HG02973 (cell line): Measurements from ENCODE around the gene SLC44A5.
"Not testable (repeated sequence)": the region's sequence is repeated elsewhere in the genome, so short reads cannot be mapped to it uniquely, and the experiment has no call there.

Experiments used
- ATAC-seq: cut with Tn5 transposase; IDR thresholded peaks from one replicate; pipeline ENCODE4 v1.9.1; 2021; ENCODE audit warnings: moderate library complexity; ENCODE audit not compliant: unreplicated experiment

The SLC44A5 gene

GRCh38 chr1:75528001-75528400, 82.9 kb downstream of the SLC44A5 start:
- no peak for ATAC-seq

GRCh38 chr1:75522389-75522788, 88.5 kb downstream of the SLC44A5 start:
- no peak for ATAC-seq

DNA sequence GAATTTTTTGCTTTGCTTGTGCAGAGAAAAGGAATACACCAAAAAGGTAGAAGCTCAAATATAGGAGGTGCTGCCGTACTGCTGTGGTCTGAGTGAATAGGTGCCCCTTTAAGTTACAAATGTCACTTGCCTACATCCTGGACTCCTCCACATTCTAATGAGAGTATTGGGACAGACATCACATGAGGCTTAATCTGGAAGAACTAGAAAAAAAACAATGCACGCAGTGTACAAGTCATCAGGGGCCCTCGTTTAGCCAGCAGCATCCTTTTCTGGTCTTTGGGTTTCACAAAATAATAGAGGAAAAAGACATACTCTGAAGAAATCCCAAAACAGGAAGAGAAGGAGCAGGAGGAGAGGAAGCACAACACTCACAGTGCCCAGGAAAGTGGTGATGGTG, 89.3 kb downstream of the SLC44A5 start:
- ATAC-seq = no peak

DNA sequence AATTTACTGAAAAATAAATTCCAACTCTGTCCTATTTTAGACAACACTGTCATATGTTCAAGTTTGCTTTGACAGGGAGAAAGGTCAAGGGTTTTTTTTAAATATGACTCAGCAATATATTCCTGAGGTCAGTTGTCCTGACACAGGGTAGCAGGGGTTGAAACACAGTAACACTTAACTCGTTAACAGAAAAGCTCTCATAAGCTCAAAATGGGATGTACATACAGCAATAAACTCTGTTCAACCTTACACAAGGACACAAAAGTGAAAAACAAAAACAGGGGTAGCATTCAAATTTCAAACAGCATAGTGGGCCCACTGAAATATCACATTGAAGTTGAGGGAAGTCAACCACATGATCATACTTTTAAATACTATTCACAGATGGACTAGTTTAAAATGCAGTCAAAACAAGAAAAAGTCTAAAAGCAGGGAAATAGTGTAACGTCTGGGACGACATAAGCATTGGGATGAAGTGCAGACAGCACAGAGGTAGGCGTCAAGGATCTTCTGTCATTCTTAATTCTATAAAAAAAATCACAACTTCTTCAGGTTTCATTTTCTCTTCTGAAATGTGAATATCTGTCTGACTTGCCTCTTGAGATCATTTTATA, 89.9 kb downstream of the SLC44A5 start:
- ATAC-seq = no peak

DNA sequence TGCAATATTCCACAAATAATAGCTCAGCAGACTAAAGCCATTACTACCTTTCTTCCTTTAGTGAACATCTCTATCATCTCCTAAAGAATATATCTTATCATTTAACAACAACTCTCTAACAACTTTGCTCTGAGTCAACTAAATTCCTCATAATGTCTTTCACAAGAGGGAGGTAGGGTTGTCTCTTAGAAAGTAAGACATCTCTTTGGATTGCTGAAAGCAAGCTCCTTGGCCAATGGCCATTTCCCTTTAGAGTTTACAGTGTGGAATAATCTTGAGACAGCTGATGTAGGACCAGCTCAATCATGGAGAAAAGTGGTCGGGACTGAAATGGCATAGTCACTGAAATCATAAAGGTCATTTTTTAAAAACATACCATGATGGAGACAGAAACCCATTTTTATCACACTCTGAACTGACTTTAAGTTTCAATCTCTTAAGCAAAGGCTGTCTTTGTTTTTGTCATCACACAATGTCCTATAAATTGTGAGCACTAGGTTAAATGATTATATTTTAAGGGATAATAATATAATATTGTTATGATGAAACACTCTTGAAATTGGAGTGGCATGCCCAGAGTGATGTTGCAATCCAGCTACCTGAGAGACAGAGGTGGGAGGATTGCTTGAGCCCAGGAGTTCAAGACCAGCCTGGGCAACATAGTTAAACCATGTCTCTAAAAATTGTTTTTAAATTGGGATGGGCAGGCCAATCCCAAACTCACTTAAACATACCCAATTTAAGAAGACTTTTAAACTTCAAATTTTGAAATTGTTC, 91.1 kb downstream of the SLC44A5 start:
- no peak for ATAC-seq

GRCh38 chr1:75518686-75519085, 92.2 kb downstream of the SLC44A5 start:
- no peak for ATAC-seq

GRCh38 chr1:75514270-75514669, 96.6 kb downstream of the SLC44A5 start:
- no peak for ATAC-seq

- ATAC-seq = no peak
These were observed 103.9 kb downstream of the SLC44A5 start for GRCh38 chr1:75506976-75507375.

DNA sequence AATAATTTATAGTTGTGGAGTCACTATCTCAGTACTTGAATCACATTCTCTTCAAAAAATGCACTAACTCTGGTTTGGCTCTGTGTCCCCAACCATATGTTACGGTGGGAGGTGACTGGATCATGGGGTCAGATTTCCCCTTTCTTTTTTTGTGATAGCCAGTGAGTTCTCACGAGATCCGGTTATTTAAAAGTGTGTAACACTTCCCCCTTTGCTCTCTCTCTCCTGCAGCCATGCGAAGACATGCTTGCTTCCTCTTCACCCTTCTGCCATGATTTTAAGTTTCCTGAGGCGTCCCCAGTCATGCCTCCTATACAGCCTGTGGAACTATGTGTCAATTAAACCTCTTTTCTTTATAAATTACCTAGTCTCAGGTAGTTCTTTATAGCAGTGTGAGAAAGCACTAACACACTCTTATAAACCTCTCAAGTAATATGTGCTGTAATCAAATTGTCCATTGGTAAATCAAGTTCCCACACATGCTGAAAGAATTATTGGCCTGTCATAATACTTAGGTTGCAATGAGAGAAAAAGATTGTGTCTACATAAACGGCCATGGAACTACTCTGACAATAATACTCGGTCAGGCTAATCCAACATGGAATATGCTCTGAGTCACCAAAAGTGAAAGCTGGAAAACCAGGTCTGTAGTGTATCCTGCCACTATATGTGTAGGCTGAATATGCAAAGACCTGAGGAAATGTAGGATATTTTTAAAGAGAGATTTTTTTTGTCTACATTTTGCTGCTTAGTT, 107.5 kb downstream of the SLC44A5 start:
- no peak for ATAC-seq

GRCh38 chr1:75502776-75503175, 108.1 kb downstream of the SLC44A5 start:
- ATAC-seq = no peak

DNA sequence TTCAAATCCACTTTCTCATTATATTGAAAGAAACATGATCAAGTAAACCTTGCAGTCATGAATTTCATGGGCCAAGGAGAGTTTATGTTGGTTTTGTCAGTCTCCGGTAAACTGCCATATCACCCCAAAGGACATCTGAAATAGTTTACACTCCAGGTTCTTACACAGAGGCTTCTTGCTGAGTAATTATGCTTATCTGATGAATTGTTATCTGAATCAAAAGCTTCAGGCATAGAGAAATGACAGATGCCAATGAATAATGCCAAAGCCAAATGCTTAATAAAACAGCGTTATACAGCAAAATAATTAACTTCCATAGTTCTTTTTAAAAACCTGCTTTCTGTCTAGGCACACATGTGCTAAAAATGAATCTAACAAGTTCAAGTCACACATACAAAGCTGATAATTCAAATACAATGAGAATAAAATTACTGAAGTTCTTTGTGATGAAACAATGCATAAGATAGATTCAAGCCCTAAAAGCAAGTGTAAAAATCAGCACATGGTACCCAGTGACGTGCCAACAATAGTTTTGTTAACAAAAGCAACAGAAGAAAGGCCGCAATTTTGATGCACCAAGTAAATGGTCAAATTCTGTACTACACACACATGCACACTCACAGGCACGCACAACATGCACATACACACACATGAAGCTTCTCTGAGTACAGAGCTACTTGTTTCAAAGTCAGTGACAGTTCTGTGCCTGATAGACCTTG, 109.2 kb downstream of the SLC44A5 start:
- ATAC-seq = no peak

DNA sequence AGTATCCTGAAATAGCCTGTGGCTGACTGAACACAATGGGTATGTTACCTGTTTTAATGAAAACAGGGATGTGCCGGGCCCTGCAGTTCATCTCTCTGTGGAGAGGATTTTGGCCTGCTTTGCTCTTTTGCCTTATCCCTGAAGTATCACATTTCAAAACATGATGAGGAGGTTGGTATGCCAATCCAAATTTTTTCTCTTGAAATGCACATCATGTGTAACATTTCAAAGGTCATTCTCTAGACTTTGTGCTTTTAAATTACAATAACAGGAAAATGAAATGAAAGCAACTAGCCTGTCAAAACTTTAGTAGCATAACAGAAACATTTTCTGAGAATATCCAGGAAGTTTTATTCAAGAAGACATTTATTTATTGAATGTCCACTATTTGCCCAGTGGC, 118.9 kb downstream of the SLC44A5 start:
- ATAC-seq = no peak

GRCh38 chr1:75487399-75487798, 123.5 kb downstream of the SLC44A5 start:
- ATAC-seq = no peak

- no peak for ATAC-seq
These were observed 126.1 kb downstream of the SLC44A5 start for GRCh38 chr1:75484789-75485188.

DNA sequence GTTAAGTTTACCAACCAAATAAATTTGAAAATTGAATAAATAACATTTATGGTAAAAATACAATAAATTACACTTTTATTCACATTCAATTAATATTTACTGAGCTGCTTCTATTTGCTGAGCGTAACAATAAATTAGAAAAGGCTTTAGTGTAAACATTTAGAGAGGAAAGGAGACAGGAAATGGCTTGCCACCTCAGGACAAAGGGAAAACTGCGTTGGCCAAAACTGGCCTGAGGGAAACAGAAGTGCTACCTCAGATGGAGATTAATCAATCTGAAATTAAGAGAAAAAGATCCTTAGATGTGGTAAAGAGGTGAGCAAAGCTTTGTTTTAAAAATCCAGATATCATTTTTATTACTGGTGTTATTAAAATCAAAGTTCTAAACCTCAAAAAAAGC, 128.0 kb downstream of the SLC44A5 start:
- no peak for ATAC-seq

GRCh38 chr1:75476486-75476885, 134.4 kb downstream of the SLC44A5 start:
- not testable (repeated sequence) for ATAC-seq

DNA sequence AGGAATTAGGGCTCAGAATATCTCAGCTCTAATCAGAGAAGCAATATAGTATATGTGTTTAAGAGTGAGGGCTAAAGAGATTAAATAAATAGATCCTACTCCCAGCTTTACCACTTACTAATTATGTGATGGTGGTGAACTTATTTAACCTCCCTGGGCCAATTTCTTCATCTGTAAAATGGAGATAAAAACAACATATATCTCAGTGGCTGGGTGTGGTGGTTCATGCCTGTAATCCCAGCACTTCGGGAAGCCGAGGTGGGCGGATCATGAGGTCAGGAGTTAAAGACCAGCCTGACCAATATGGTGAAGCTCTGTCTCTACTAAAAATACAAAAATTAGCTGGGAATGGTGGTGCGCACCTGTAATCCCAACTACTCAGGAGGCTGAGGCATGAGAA, 135.2 kb downstream of the SLC44A5 start:
- no peak for ATAC-seq

- ATAC-seq = no peak
These were observed 137.8 kb downstream of the SLC44A5 start for GRCh38 chr1:75472971-75473603.

GRCh38 chr1:75472089-75472970, 138.6 kb downstream of the SLC44A5 start:
- no peak for ATAC-seq

DNA sequence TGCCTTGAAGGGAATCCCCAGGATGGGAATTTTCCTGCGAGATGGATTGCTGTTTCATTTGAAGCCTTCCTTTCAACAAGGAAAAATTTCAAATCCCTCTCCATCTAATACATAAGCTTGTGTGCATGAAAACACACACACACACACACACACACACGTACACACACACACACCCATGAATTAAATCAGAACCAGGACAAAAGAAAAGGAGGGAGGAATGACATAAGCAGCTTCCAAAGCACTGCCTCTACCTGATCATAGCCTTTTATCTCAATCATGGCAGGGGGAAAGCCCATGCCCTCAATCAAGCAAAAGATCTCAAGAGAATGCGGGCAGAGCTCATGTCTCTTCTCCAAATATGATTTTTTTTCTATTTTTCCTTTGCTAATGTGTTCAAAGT, 139.7 kb downstream of the SLC44A5 start:
- ATAC-seq = no peak
